ENCODE results near the gene ZCCHC9.

ZCCHC9 gene

DNA sequence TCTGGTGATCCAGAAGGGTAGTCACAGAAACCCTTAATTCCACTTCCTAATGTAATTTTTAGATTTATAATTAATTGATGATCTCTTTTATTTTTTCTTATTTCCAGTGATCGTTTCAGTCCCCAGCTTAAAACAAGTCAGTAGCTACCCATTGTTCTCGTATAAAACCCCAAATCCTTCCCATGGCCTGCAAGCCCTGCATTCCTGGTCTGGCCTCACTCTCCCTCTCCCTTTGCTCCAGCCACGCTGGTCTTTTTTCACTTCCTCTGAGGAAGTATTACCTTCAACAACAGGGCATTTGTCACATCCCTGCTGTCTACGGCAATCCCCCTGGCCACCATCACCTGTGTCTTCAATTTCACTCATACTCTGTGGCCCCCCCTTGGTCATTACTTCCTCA is 47.8 kb downstream of the ZCCHC9 start:
- ChIA-PET CTCF (interaction anchor here (1.4 kb wide), 1 partner anchor 26 kb away, joined by 3 read pairs; no protein-coding TSS in a partner anchor), POLR2A (no interaction called here)
- no peak for DNase-seq (ENCODE audit: extremely low spot score)
- TF ChIP-seq, protein P1, sequence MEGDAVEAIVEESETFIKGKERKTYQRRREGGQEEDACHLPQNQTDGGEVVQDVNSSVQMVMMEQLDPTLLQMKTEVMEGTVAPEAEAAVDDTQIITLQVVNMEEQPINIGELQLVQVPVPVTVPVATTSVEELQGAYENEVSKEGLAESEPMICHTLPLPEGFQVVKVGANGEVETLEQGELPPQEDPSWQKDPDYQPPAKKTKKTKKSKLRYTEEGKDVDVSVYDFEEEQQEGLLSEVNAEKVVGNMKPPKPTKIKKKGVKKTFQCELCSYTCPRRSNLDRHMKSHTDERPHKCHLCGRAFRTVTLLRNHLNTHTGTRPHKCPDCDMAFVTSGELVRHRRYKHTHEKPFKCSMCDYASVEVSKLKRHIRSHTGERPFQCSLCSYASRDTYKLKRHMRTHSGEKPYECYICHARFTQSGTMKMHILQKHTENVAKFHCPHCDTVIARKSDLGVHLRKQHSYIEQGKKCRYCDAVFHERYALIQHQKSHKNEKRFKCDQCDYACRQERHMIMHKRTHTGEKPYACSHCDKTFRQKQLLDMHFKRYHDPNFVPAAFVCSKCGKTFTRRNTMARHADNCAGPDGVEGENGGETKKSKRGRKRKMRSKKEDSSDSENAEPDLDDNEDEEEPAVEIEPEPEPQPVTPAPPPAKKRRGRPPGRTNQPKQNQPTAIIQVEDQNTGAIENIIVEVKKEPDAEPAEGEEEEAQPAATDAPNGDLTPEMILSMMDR (IDR thresholded peaks at IDR 0.05; ENCODE audit: control extremely low read depth, extremely low read depth, low read depth, missing control alignments), result no peak

DNA sequence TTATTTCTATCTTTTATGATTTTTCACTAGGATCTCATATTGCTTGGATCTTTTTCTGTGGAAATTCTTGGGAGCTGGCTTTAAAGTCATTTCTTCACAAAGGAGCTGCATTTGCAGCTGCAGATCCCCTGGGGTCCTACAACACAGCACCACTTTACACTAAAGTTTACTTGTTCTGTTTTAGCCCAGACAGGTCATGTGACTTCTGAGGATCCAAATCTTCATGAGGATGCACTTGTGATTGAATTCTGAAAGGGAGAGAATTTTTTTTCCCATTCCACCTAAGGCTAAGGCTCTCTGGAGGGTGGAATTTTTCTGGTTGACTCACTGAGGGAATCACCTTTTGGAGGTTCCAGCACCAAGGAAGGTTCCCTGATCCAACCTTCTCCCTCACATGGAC is 49.1 kb downstream of the ZCCHC9 start:
- DNase-seq (ENCODE audit: extremely low spot score), result no peak
- ChIA-PET POLR2A (no interaction called here), CTCF (no interaction called here)
- TF ChIP-seq, protein P1 (IDR thresholded peaks at IDR 0.05; ENCODE audit: control extremely low read depth, extremely low read depth, low read depth, missing control alignments), result no peak

DNA sequence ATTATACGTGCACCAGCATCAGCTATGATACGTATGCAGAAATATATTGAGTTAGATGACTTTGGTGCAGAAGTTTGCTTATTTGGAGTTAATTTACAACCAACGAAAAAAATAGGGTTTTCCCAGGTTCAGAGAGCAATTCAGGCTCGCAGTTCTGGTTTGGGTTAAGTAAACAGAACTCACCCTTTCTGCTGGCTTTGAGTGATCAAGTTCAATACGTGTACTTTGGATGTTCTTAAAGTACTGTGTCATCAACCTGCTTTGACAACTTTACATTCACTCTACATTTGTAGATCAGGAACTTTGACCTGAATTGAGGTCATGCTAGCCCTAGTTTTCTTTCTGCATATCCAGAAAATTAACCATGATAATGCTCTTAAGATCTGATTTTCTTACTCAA is 51.8 kb downstream of the ZCCHC9 start:
- no peak for DNase-seq (ENCODE audit: extremely low spot score)
- ChIA-PET CTCF (interaction anchor here (1.2 kb wide), 2 partner anchors 9 to 10 kb away, joined by 3 read pairs; no protein-coding TSS in a partner anchor), POLR2A (no interaction called here)
- TF ChIP-seq, protein P1 (IDR thresholded peaks at IDR 0.05; ENCODE audit: control extremely low read depth, extremely low read depth, low read depth, missing control alignments), result no peak

DNA sequence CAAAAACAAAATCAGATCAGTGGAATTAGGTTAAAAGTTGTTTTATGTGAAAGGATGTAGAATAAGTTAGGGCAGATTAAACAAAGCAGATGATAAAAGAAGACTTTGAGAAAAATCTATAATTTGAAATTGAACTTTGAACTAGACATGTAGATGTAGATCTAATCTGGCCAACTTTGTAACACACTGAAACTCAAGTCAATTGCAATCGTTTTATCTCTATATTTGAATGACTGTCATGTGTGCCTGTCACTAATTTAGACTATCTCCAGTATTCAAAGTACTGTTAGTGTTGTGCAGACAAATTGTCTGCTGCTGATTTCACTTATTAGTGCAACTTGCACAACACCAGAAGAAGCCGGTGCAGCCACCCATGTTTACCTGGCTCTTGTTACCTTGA is 52.7 kb downstream of the ZCCHC9 start:
- TF ChIP-seq, protein P1 (IDR thresholded peaks at IDR 0.05; ENCODE audit: control extremely low read depth, extremely low read depth, low read depth, missing control alignments), result no peak
- POLR2A ChIA-PET, result no interaction called here
- CTCF ChIA-PET, result interaction anchor here (1.0 kb wide), 1 partner anchor 9 kb away, joined by 3 read pairs; no protein-coding TSS in a partner anchor
- no peak for DNase-seq (ENCODE audit: extremely low spot score)

DNA sequence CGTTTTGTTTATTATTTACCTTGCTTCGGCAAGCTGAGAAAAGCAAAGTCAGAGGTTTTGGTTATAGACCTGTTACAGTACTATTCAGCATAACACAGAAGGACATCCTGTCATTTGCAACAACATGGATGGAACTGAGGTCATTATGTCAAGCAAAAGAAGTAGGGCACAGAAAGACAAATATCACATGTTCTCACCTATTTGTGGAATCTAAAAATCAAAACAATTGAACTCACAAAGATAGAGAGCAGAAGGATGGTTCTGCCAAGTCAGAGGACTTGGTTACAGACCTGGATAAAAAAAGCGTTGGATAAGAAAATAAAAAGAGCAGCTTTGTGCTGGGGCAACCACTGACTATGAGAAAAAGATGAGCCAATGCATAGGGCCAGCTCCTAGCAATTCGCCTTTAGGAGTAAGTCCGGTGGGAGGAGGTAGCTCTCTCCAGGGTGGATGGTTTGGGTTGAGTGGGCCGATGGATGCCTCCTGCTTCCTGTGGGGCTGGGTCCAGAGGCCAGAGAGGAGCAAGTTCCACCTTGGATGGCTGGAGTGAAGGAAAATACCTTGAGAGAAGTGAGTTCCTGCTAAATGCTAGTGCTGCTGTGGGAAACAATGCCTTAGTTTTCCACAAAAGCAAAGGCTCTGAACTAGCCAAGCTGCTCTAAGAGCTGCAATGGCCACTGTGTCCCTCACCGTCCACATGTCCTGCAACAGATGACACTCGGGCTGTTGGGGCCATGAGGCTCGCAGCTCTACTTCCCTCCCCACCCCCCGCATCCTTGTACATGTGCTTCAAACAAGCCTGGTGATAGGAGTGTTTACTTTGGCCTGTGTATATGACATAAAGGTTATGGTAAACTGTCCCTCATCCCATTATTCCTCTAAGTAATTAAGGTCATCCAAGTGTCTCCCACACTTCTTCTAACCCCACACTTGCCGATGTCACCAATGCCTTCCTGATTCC is 54.2 kb downstream of the ZCCHC9 start:
- ChIA-PET CTCF (interaction anchor here (1.0 kb wide), 1 partner anchor 8 kb away, joined by 3 read pairs; no protein-coding TSS in a partner anchor), POLR2A (no interaction called here)
- no peak for DNase-seq (ENCODE audit: extremely low spot score)
- TF ChIP-seq, protein P1 (IDR thresholded peaks at IDR 0.05; ENCODE audit: control extremely low read depth, extremely low read depth, low read depth, missing control alignments), result no peak

DNA sequence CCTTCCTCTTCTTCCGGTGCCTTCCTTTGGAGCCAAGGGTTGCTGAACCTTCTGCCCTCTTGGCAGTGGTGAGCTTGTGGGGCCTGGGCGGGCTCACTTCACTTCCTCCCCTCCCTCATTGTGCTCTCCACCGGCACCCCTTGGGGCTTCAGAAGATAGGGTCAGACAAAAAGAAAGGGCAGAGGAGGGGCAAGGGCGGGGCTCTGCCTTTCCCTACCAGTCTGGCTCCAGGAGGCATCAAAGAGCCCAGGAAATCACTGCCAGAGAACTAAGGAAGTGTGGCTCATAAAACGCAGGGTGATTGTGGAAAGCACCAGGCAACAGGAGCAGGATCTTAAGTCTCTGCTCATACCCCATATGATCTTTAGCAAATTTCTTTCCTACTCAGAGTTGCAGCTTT is 57.7 kb downstream of the ZCCHC9 start:
- TF ChIP-seq, protein P1 (IDR thresholded peaks at IDR 0.05; ENCODE audit: control extremely low read depth, extremely low read depth, low read depth, missing control alignments), result no peak
- CTCF ChIA-PET, result no interaction called here
- no peak for DNase-seq (ENCODE audit: extremely low spot score)
- POLR2A ChIA-PET, result no interaction called here

Measured in GM10248 (cell line).